Neural cell (in vitro differentiated cells): ENCODE measurements around the gene PHLDA2.

Experiments used
- CTCF ChIP-seq: fragments of 450-650 bp; IDR thresholded peaks from 2 replicates; pipeline ENCODE4 v1.5.1; 2014; ENCODE audit warnings: antibody characterized with exemption, mild to moderate bottlenecking, moderate library complexity; ENCODE audit not compliant: poor library complexity, severe bottlenecking
- EZH2 ChIP-seq: fragments of 200-600, 300-800 bp; shearing (Covaris generic), sonication (generic); IDR thresholded peaks from 2 replicates; pipeline ENCODE4 v1.6.1; 2014; ENCODE audit warnings: antibody characterized with exemption, low read length, borderline replicate concordance, mild to moderate bottlenecking; ENCODE audit not compliant: insufficient read depth, poor library complexity, severe bottlenecking
- POLR2AphosphoS5 ChIP-seq: IDR thresholded peaks from 2 replicates; pipeline ENCODE4 v1.6.1; 2012
- RAD21 ChIP-seq: fragments of 450-650 bp; conservative IDR thresholded peaks from 2 replicates; pipeline ENCODE4 v1.6.1; 2014; ENCODE audit warnings: antibody characterized with exemption, mild to moderate bottlenecking, moderate library complexity
- REST ChIP-seq: IDR thresholded peaks from 2 replicates; pipeline ENCODE4 v1.6.1; 2012; ENCODE audit warnings: borderline replicate concordance
- SMC3 ChIP-seq: fragments of 450-650 bp; conservative IDR thresholded peaks from 2 replicates; pipeline ENCODE4 v1.6.1; 2014; ENCODE audit warnings: antibody characterized with exemption, mild to moderate bottlenecking, moderate library complexity; ENCODE audit not compliant: poor library complexity
- TAF1 ChIP-seq: IDR thresholded peaks from 2 replicates; pipeline ENCODE4 v1.6.1; 2012; ENCODE audit warnings: low read depth

- TF ChIP-seq SMC3 (no peak), CTCF (no peak), TAF1 (no peak), RAD21 (no peak), REST (no peak), POLR2AphosphoS5 (no peak), EZH2 (no peak)
Observed at GRCh38 chr11:2919837-2920236, 9.4 kb downstream of the PHLDA2 start.
